ENCODE measurements around the gene TEX11. TPM values are rescaled to one million over a fixed set of nuclear protein-coding genes. Genes with fewer than 3 reads are reported as not detected.
"Not testable (repeated sequence)": the region's sequence is repeated elsewhere in the genome, so short reads cannot be mapped to it uniquely, and the experiment has no call there.

The TEX11 gene
- total and polyA plus RNA-seq, 2 experiments from 2014 or later, result 0.60 to 1.0 TPM

- H3K4me2 ChIP-seq; DNase-seq (ENCODE audit: low spot score); H4K20me1 ChIP-seq (replicated peaks; ENCODE audit: insufficient read depth); H3K79me2 ChIP-seq (replicated peaks; ENCODE audit: insufficient read depth); H3K4me1 Mint-ChIP-seq; H3K27ac Mint-ChIP-seq; H3K4me3 Mint-ChIP-seq; H3K27me3 Mint-ChIP-seq (ENCODE audit: insufficient read depth, low read depth, poor library complexity); H3F3A ChIP-seq (replicated peaks; ENCODE audit: low read depth); ATAC-seq; H3K4me1 ChIP-seq (ENCODE audit: insufficient read depth); H3K9me2 ChIP-seq (ENCODE audit: insufficient read depth); H3K27me3 ChIP-seq (ENCODE audit: insufficient read depth); H3K36me3 ChIP-seq (ENCODE audit: insufficient read depth); H2AFZ ChIP-seq; H3K27ac ChIP-seq (ENCODE audit: low read depth); H3K4me3 ChIP-seq: not testable (repeated sequence)
- H3K36me3 Mint-ChIP-seq (ENCODE audit: low read depth), result peaks cover 11% of the 10 kb centered on the region; the same call in 2 of the 3 replicates
- peaks cover 18% of the 10 kb centered on the region for H3K9me3 Mint-ChIP-seq
Observed at GRCh38 chrX:70569922-70570576, 338.5 kb downstream of the TEX11 start.

GRCh38 chrX:70554948-70555347 lies 353.6 kb downstream of the TEX11 start:
- H3K4me3 Mint-ChIP-seq, result no peak overlapping the region
- H3K27ac Mint-ChIP-seq, result no peak overlapping the region
- H3K27me3 ChIP-seq (ENCODE audit: insufficient read depth), result no peaks in the 10 kb centered on the region

GRCh38 chrX:70554523-70554922 lies 354.0 kb downstream of the TEX11 start:
- Mint-ChIP-seq H3K27ac (no peak overlapping the region), H3K27me3 (ENCODE audit: insufficient read depth, low read depth, poor library complexity) (no peaks in the 10 kb centered on the region)
- H3K36me3 ChIP-seq (ENCODE audit: insufficient read depth), result no peaks in the 10 kb centered on the region
- TF ChIP-seq CREB1 (CRISPR knock-in tag; IDR thresholded peaks at IDR 0.05; ENCODE audit: low read depth), result no peak
- TF ChIP-seq STAT1 (IDR thresholded peaks at IDR 0.05; ENCODE audit: unreplicated experiment), result no peak
- no peak for TF ChIP-seq ZNF331 (CRISPR knock-in tag; IDR thresholded peaks at IDR 0.05; ENCODE audit: low read depth)
- TF ChIP-seq, protein P1, sequence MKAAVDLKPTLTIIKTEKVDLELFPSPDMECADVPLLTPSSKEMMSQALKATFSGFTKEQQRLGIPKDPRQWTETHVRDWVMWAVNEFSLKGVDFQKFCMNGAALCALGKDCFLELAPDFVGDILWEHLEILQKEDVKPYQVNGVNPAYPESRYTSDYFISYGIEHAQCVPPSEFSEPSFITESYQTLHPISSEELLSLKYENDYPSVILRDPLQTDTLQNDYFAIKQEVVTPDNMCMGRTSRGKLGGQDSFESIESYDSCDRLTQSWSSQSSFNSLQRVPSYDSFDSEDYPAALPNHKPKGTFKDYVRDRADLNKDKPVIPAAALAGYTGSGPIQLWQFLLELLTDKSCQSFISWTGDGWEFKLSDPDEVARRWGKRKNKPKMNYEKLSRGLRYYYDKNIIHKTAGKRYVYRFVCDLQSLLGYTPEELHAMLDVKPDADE (IDR thresholded peaks at IDR 0.05), result no peak
- no peak for TF ChIP-seq ZNF462 (CRISPR knock-in tag; IDR thresholded peaks at IDR 0.05)
- no peak for TF ChIP-seq POLR2AphosphoS5 (IDR thresholded peaks at IDR 0.05; ENCODE audit: low read depth)
- TF ChIP-seq JUNB (IDR thresholded peaks at IDR 0.05; ENCODE audit: unreplicated experiment), result no peak
- TF ChIP-seq NANOG (IDR thresholded peaks at IDR 0.05; ENCODE audit: borderline replicate concordance), result no peak
- no peak for TF ChIP-seq ZNF114 (CRISPR knock-in tag; IDR thresholded peaks at IDR 0.05)
- no peak for TF ChIP-seq EZH2phosphoT487 (IDR thresholded peaks at IDR 0.05; ENCODE audit: unreplicated experiment)

More at GRCh38 chrX:70554948-70555347, 353.6 kb downstream of the TEX11 start:
- H4K20me1 ChIP-seq (replicated peaks; ENCODE audit: insufficient read depth), result no peaks in the 10 kb centered on the region
- no peak for TF ChIP-seq JUNB (IDR thresholded peaks at IDR 0.05; ENCODE audit: unreplicated experiment)
- no peak for TF ChIP-seq NANOG (IDR thresholded peaks at IDR 0.05; ENCODE audit: borderline replicate concordance)
- no peak overlapping the region for H3K4me3 ChIP-seq
- H3K27me3 Mint-ChIP-seq (ENCODE audit: insufficient read depth, low read depth, poor library complexity), result no peaks in the 10 kb centered on the region
- no peaks in the 10 kb centered on the region for H3K36me3 ChIP-seq (ENCODE audit: insufficient read depth)
- DNase-seq (ENCODE audit: low spot score) (no peak), ATAC-seq (no peak)
- no peaks in the 10 kb centered on the region for H3K36me3 Mint-ChIP-seq (ENCODE audit: low read depth)
- H3K4me2 ChIP-seq, result no peak overlapping the region
- no peak overlapping the region for H2AFZ ChIP-seq
- H3K27ac ChIP-seq (ENCODE audit: low read depth), result no peak overlapping the region
- no peaks in the 10 kb centered on the region for H3F3A ChIP-seq (replicated peaks; ENCODE audit: low read depth)
- peaks cover 3% of the 10 kb centered on the region; the same call in 2 of the 3 replicates for H3K4me1 Mint-ChIP-seq
- no peaks in the 10 kb centered on the region; the same call in 2 of the 3 replicates for H3K9me3 Mint-ChIP-seq
- H3K4me1 ChIP-seq (ENCODE audit: insufficient read depth), result no peaks in the 10 kb centered on the region
- H3K79me2 ChIP-seq (replicated peaks; ENCODE audit: insufficient read depth), result no peaks in the 10 kb centered on the region
- H3K9me2 ChIP-seq (ENCODE audit: insufficient read depth), result no peaks in the 10 kb centered on the region

More at GRCh38 chrX:70554523-70554922, 354.0 kb downstream of the TEX11 start:
- no peak overlapping the region for H3K4me2 ChIP-seq
- H3K9me3 Mint-ChIP-seq, result no peaks in the 10 kb centered on the region; the same call in 2 of the 3 replicates
- no peak overlapping the region for H3K4me3 Mint-ChIP-seq
- H3F3A ChIP-seq (replicated peaks; ENCODE audit: low read depth), result no peaks in the 10 kb centered on the region
- H4K20me1 ChIP-seq (replicated peaks; ENCODE audit: insufficient read depth), result no peaks in the 10 kb centered on the region
- H3K9me2 ChIP-seq (ENCODE audit: insufficient read depth), result no peaks in the 10 kb centered on the region
- DNase-seq (ENCODE audit: low spot score) (no peak), ATAC-seq (no peak)
- no peaks in the 10 kb centered on the region for H3K4me1 ChIP-seq (ENCODE audit: insufficient read depth)
- no peaks in the 10 kb centered on the region for H3K36me3 Mint-ChIP-seq (ENCODE audit: low read depth)
- H3K4me1 Mint-ChIP-seq, result peaks cover 3% of the 10 kb centered on the region; the same call in 2 of the 3 replicates
- H2AFZ ChIP-seq, result no peak overlapping the region
- H3K79me2 ChIP-seq (replicated peaks; ENCODE audit: insufficient read depth), result no peaks in the 10 kb centered on the region
- no peak overlapping the region for H3K27ac ChIP-seq (ENCODE audit: low read depth)
- H3K4me3 ChIP-seq, result no peak overlapping the region
- H3K27me3 ChIP-seq (ENCODE audit: insufficient read depth), result no peaks in the 10 kb centered on the region
